IMR-90 (cell line): ENCODE data around the gene KIF20B.

ENCODE experiments used
- BHLHE40 ChIP-seq: fragments of 150-350 bp; IDR thresholded peaks from 2 replicates; pipeline ENCODE4 v1.6.1; 2016; ENCODE audit warnings: mild to moderate bottlenecking, low read depth, low read length
- CTCF ChIP-seq: conservative IDR thresholded peaks from 2 replicates; pipeline ENCODE4 v1.5.1; 2012; ENCODE audit warnings: mild to moderate bottlenecking, low read depth, low read length, improper control_type of control experiment
- FOS ChIP-seq: fragments of 150-350 bp; IDR thresholded peaks from 2 replicates; pipeline ENCODE4 v1.6.1; 2016; ENCODE audit warnings: low read depth, low read length
- MAFK ChIP-seq: IDR thresholded peaks from 2 replicates; pipeline ENCODE4 v1.6.1; 2012; ENCODE audit warnings: low read depth, low read length, improper control_type of control experiment
- MAZ ChIP-seq: IDR thresholded peaks from 2 replicates; pipeline ENCODE4 v1.6.1; 2012; ENCODE audit warnings: low read depth, mild to moderate bottlenecking, low read length, improper control_type of control experiment, moderate library complexity, borderline replicate concordance
- POLR2A ChIP-seq: IDR thresholded peaks from 2 replicates; pipeline ENCODE4 v1.6.1; 2012; ENCODE audit warnings: mild to moderate bottlenecking, low read depth, low read length
- RAD21 ChIP-seq: IDR thresholded peaks from 2 replicates; pipeline ENCODE4 v1.6.1; 2012; ENCODE audit warnings: low read length, improper control_type of control experiment
- RCOR1 ChIP-seq: IDR thresholded peaks from 2 replicates; pipeline ENCODE4 v1.6.1; 2012; ENCODE audit warnings: mild to moderate bottlenecking, low read length, improper control_type of control experiment; ENCODE audit not compliant: insufficient replicate concordance
- SMC3 ChIP-seq: fragments of 150-350 bp; IDR thresholded peaks from 2 replicates; pipeline ENCODE4 v1.6.1; 2016; ENCODE audit warnings: low read depth, mild to moderate bottlenecking, antibody characterized with exemption, low read length, moderate library complexity
- USF2 ChIP-seq: fragments of 150-350 bp; IDR thresholded peaks from 2 replicates; pipeline ENCODE4 v1.6.1; 2017; ENCODE audit warnings: mild to moderate bottlenecking, antibody characterized with exemption, low read length, low read depth

DNA sequence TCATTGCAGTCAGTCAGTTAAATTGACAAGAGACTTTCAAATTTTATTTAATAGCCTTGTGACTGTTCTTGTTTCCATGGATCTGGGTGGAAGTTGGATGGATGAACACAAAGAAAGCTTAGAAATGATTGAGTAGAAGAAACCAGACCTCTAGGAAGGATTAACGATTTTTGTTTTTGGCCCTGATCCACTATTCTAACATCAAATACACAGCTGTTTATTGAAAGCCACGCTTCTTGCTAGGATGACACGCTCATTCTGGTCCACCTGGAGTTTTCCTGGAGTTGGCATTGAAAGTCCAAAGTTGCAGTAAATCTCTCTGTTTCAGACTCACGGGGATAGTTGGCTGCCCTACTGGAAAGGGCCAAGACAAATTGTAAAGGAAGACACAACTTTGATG is 108.4 kb downstream of the KIF20B start:
- TF ChIP-seq POLR2A (no peak), CTCF (no peak), USF2 (no peak), RCOR1 (no peak), MAZ (no peak), BHLHE40 (no peak), SMC3 (no peak), MAFK (no peak), FOS (no peak), RAD21 (no peak)
